Measurements from ENCODE around the gene RAX. TPM values are rescaled to one million over a fixed set of nuclear protein-coding genes. Genes with fewer than 3 reads are reported as not detected.

The RAX gene
- total RNA-seq (not detected in 2 replicates), polyA plus RNA-seq (not detected in 2 replicates), polyA minus RNA-seq (ENCODE audit: low replicate concordance) (not detected in 2 replicates)
- polyA plus RNA-seq (2012), result not detected in 2 replicates

DNA sequence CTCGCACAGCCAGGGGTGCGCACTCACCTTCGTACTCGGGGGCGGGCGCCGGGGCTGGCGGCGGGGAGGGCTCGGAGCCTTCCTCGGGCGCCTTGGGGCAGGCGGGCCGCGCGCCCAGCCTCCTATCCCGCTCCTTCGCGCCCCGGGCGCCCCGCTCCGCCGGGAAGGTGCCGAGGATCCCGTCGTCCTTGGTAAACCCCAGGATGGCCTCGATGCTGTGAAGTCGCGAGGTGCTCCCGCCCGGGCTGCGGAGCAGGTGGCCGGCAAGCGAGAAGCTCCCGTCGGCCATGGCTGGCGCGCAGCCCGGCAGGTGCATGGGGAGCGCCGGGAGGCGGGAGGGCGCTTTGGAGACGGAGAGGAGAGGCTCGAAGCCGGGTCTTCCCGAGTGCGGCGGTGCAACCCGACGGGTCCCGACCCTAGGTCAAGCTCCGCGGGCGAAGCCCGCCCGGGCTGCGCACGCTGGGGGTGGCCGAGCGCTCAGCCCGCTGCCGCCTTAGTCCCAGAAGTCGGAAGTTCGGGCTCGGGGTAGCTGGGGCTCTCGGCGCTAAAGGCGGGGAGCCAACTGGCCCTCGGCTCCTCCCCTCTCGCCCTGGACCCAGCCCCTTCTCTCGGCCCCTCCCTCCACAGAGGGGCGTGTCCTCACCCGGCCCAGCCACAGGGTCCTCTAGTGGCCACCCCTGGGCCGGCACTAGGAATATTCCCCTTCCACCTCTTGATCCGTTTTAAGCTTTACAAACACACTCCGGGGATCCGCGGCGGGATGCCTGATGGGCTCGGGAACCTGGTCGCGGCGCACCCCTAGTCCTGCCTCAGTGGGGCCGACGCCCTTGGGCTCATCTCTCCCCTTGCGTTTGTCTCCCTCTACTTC lies at the start of gene RAX:
Gene RAX, minus strand, starts transcription at position 564 of the 868 bp plus-strand sequence. Its CDS starts 248 bp downstream, at position 316.
- no peaks in the 10 kb centered on the region for H4K20me1 ChIP-seq (ENCODE audit: control insufficient read depth, extremely low read depth, insufficient read depth, low read length)
- H3K79me2 ChIP-seq (ENCODE audit: control insufficient read depth, insufficient read depth, low read length), result no peaks in the 10 kb centered on the region
- no peaks in the 10 kb centered on the region for H3K4me1 ChIP-seq (ENCODE audit: control insufficient read depth, extremely low read depth, insufficient read depth, low read length)
- DNase-seq (ENCODE audit: low read depth in 2 of 2), result no peak
- peaks cover 80% of the 10 kb centered on the region for H3K27me3 ChIP-seq (ENCODE audit: control insufficient read depth, insufficient read depth, low read length)
- peak within 1 kb of the TSS in 2 of 4 experiments; percentile 16 to 28 for H3K4me3 ChIP-seq (replicated peaks in 1 of 4; ENCODE audit: control extremely low read depth in 1 of 4, insufficient read depth in 1 of 4, low read depth in 3 of 4, low read length in 4 of 4)
- no peak within 1 kb of the TSS for H2AFZ ChIP-seq (ENCODE audit: low read length)
- TF ChIP-seq, protein P1, sequence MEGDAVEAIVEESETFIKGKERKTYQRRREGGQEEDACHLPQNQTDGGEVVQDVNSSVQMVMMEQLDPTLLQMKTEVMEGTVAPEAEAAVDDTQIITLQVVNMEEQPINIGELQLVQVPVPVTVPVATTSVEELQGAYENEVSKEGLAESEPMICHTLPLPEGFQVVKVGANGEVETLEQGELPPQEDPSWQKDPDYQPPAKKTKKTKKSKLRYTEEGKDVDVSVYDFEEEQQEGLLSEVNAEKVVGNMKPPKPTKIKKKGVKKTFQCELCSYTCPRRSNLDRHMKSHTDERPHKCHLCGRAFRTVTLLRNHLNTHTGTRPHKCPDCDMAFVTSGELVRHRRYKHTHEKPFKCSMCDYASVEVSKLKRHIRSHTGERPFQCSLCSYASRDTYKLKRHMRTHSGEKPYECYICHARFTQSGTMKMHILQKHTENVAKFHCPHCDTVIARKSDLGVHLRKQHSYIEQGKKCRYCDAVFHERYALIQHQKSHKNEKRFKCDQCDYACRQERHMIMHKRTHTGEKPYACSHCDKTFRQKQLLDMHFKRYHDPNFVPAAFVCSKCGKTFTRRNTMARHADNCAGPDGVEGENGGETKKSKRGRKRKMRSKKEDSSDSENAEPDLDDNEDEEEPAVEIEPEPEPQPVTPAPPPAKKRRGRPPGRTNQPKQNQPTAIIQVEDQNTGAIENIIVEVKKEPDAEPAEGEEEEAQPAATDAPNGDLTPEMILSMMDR (conservative IDR thresholded peaks at IDR 0.05 in 1 of 2, IDR thresholded peaks at IDR 0.05 in 1 of 2; ENCODE audit: low read depth in 1 of 2, low read length in 2 of 2), result no peak
- TF ChIP-seq EZH2 (IDR thresholded peaks at IDR 0.05; ENCODE audit: low read length, missing control alignments), result peak; percentile 98
- H3K9ac ChIP-seq (ENCODE audit: insufficient read depth, low read length), result no peak within 1 kb of the TSS
- H3K27ac ChIP-seq (ENCODE audit: insufficient read depth, low read length), result no peak within 1 kb of the TSS
- no peaks in the 10 kb centered on the region for H3K9me3 ChIP-seq (ENCODE audit: control insufficient read depth, insufficient read depth, low read depth, low read length)
- no peaks in the 10 kb centered on the region for H3K36me3 ChIP-seq (ENCODE audit: control insufficient read depth, insufficient read depth, low read length)
- H3K4me2 ChIP-seq (ENCODE audit: extremely low read depth, insufficient read depth, low read length), result peak within 1 kb of the TSS; percentile 44

DNA sequence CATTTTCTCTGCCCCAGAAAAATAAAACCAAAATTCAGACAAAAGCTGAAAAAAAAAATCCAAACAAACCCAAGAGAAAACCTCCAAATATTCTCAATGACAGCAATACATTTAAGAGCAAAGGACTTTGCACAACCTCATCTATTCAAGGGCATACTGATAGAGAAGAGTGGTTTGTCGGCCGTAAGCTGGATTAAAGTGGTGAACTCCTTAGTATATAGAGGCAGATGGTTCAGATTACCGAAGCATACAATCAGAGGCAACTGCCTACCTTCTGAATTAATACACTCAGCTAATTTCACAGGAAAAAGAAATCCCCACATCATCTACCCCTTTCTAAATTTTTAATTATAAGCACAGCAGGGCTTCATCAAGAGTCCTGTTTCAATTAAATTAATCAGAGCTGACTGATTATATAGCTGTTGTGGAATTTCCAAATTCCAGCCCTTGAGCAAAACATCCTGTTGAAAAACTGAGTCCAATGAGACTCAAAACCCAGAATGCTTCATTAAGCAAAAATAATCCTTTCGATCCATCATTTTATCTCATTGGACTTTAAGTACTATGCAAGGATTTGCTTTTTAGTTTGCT lies 45.3 kb upstream of the RAX start, which contains the start of gene CPLX4:
Gene CPLX4, minus strand, starts transcription at position 190 of the 591 bp plus-strand sequence. Its CDS starts 187 bp downstream, at position 3.
- Histone ChIP-seq H3K79me2 (ENCODE audit: control insufficient read depth, insufficient read depth, low read length) (no peaks in the 10 kb centered on the region), H3K27ac (ENCODE audit: insufficient read depth, low read length) (no peak within 1 kb of the TSS), H2AFZ (ENCODE audit: low read length) (no peak within 1 kb of the TSS), H3K27me3 (ENCODE audit: control insufficient read depth, insufficient read depth, low read length) (peaks cover 6% of the 10 kb centered on the region), H3K36me3 (ENCODE audit: control insufficient read depth, insufficient read depth, low read length) (no peaks in the 10 kb centered on the region), H3K9me3 (ENCODE audit: control insufficient read depth, insufficient read depth, low read depth, low read length) (no peaks in the 10 kb centered on the region), H3K4me3 (replicated peaks in 1 of 4; ENCODE audit: control extremely low read depth in 1 of 4, insufficient read depth in 1 of 4, low read depth in 3 of 4, low read length in 4 of 4) (no peak within 1 kb of the TSS), H3K9ac (ENCODE audit: insufficient read depth, low read length) (no peak within 1 kb of the TSS), H3K4me1 (ENCODE audit: control insufficient read depth, extremely low read depth, insufficient read depth, low read length) (no peaks in the 10 kb centered on the region), H4K20me1 (ENCODE audit: control insufficient read depth, extremely low read depth, insufficient read depth, low read length) (no peaks in the 10 kb centered on the region), H3K4me2 (ENCODE audit: extremely low read depth, insufficient read depth, low read length) (no peak within 1 kb of the TSS)
- no peak for DNase-seq (ENCODE audit: low read depth in 2 of 2)
- TF ChIP-seq, protein P1 (conservative IDR thresholded peaks at IDR 0.05 in 1 of 2, IDR thresholded peaks at IDR 0.05 in 1 of 2; ENCODE audit: low read depth in 1 of 2, low read length in 2 of 2), result no peak
- TF ChIP-seq EZH2 (IDR thresholded peaks at IDR 0.05; ENCODE audit: low read length, missing control alignments), result no peak

DNA sequence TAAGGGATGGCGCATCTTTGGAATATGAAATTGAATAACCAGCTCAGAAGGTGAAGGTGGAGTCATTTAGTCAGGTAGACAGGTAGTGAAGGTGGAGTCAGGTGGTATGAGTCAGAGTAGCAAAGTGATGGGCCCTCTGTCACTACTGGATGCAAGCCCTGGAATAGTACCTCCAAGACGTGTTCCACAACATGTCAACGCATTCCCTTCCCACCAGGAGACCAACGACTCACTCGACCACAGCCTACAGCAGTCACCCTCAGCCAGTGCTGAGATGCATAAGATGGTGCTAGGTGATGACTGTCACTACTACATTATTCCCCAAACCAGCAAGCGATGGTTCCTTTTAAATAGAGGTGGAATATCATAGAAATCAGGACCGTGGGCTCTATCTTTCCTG lies 38.4 kb upstream of the RAX start:
- Histone ChIP-seq H3K79me2 (ENCODE audit: control insufficient read depth, insufficient read depth, low read length) (no peaks in the 10 kb centered on the region), H3K9me3 (ENCODE audit: control insufficient read depth, insufficient read depth, low read depth, low read length) (no peaks in the 10 kb centered on the region), H2AFZ (ENCODE audit: low read length) (no peak overlapping the region), H3K9ac (ENCODE audit: insufficient read depth, low read length) (no peak overlapping the region), H3K27me3 (ENCODE audit: control insufficient read depth, insufficient read depth, low read length) (peaks cover 24% of the 10 kb centered on the region), H3K4me3 (replicated peaks in 1 of 4; ENCODE audit: control extremely low read depth in 1 of 4, insufficient read depth in 1 of 4, low read depth in 3 of 4, low read length in 4 of 4) (no peak overlapping the region), H4K20me1 (ENCODE audit: control insufficient read depth, extremely low read depth, insufficient read depth, low read length) (no peaks in the 10 kb centered on the region), H3K4me2 (ENCODE audit: extremely low read depth, insufficient read depth, low read length) (no peak overlapping the region), H3K4me1 (ENCODE audit: control insufficient read depth, extremely low read depth, insufficient read depth, low read length) (peaks cover 2% of the 10 kb centered on the region), H3K36me3 (ENCODE audit: control insufficient read depth, insufficient read depth, low read length) (no peaks in the 10 kb centered on the region), H3K27ac (ENCODE audit: insufficient read depth, low read length) (no peak overlapping the region)
- DNase-seq (ENCODE audit: low read depth in 2 of 2), result peak in 1 of 2 donors; percentile 16
- TF ChIP-seq, protein P1 (conservative IDR thresholded peaks at IDR 0.05 in 1 of 2, IDR thresholded peaks at IDR 0.05 in 1 of 2; ENCODE audit: low read depth in 1 of 2, low read length in 2 of 2), result no peak
- no peak for TF ChIP-seq EZH2 (IDR thresholded peaks at IDR 0.05; ENCODE audit: low read length, missing control alignments)

Measured in fibroblast of lung (primary cell).